Amygdala (tissue), 56 donors: ENCODE measurements around the gene MRGPRE.

ENCODE experiments used
- DNase-seq, 56 donors: peaks; one replicate each; lab custom pipeline; 2025; lab: John Stamatoyannopoulos, UW

Gene MRGPRE

GRCh38 chr11:3184732-3185347 is 47.4 kb downstream of the MRGPRE start:
- DNase-seq = no peak

GRCh38 chr11:3183523-3183922 is 48.7 kb downstream of the MRGPRE start:
- no peak for DNase-seq

- no peak for DNase-seq
These were observed 49.8 kb downstream of the MRGPRE start for GRCh38 chr11:3182462-3182852.

GRCh38 chr11:3181725-3182461 is 50.3 kb downstream of the MRGPRE start:
- DNase-seq = no peak

GRCh38 chr11:3180869-3181268 is 51.3 kb downstream of the MRGPRE start:
- DNase-seq = no peak

GRCh38 chr11:3178349-3178748 is 53.9 kb downstream of the MRGPRE start:
- DNase-seq = no peak

- DNase-seq = no peak
These were observed 54.3 kb downstream of the MRGPRE start for GRCh38 chr11:3177931-3178330.
